ENCODE results near the gene HYDIN.
A peak's percentile ranks its signal among the peaks of the same experiment; 100 is the strongest.
"Not testable (repeated sequence)": the region's sequence is repeated elsewhere in the genome, so short reads cannot be mapped to it uniquely, and the experiment has no call there.

Gene HYDIN

DNA sequence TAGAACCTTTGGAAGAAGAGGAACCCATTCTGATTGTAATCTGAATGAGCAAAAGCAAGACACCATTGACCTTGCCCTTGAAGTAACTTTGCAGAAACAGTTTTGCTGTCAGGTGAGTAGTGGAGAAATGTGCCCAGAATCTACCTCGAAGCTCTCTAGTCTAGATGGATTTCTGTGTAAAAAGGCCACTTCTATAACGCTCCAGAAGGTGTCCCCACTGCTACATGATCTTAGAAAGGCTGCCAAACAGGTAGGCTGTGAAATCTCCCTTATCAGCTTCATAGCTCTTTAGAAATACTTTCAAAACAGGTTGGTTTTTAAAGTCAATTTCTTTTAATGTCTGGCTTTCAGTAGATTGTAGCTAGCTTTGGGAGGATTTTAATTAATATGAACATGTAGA lies 230.8 kb downstream of the HYDIN start:
- not testable (repeated sequence) for H3K4me3 ChIP-seq (ENCODE audit: low read depth, low read length)
- DNase-seq (ENCODE audit: low read depth) = peak; percentile 19

GRCh38 chr16:70995799-70996198 lies 234.7 kb downstream of the HYDIN start:
- not testable (repeated sequence) for DNase-seq (ENCODE audit: low read depth); H3K4me3 ChIP-seq (ENCODE audit: low read depth, low read length)

More for the DNA sequence above, 230.8 kb downstream of the HYDIN start:
- peak; percentile 49 for TF ChIP-seq CTCF (IDR thresholded peaks at IDR 0.05; ENCODE audit: control insufficient read depth, extremely low read depth, insufficient read depth)

DNA sequence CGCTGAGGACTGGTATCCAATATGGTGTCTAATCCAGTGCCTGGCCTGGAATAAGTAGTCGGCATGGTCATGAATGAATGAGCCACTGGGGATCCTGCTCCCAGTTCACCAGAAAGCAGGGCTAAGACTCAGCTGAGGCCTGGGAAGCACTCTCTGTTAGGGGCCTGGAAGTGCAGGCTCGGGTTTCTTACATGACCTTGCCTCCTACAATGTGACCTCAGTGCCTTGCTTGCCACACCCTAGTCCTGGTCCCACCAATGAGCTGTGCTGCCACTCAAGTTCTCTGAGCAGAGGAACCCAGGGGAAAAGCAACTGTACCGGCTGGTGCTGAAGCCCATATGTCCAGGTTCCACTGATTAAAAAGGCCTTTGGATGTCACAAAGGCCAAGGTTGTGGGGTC lies 238.0 kb downstream of the HYDIN start:
- DNase-seq (ENCODE audit: low read depth); H3K4me3 ChIP-seq (ENCODE audit: low read depth, low read length): not testable (repeated sequence)

GRCh38 chr16:70987019-70987715 lies 243.4 kb downstream of the HYDIN start:
- H3K4me3 ChIP-seq (ENCODE audit: low read depth, low read length); DNase-seq (ENCODE audit: low read depth): not testable (repeated sequence)

- H3K4me3 ChIP-seq (ENCODE audit: low read depth, low read length); DNase-seq (ENCODE audit: low read depth): not testable (repeated sequence)
Measured at GRCh38 chr16:70984675-70985074, 245.8 kb downstream of the HYDIN start.

- not testable (repeated sequence) for H3K4me3 ChIP-seq (ENCODE audit: low read depth, low read length); DNase-seq (ENCODE audit: low read depth)
Measured at GRCh38 chr16:70968332-70968731, 262.2 kb downstream of the HYDIN start.

GRCh38 chr16:70960169-70960568 lies 270.4 kb downstream of the HYDIN start:
- peak; percentile 63 for DNase-seq (ENCODE audit: low read depth)

DNA sequence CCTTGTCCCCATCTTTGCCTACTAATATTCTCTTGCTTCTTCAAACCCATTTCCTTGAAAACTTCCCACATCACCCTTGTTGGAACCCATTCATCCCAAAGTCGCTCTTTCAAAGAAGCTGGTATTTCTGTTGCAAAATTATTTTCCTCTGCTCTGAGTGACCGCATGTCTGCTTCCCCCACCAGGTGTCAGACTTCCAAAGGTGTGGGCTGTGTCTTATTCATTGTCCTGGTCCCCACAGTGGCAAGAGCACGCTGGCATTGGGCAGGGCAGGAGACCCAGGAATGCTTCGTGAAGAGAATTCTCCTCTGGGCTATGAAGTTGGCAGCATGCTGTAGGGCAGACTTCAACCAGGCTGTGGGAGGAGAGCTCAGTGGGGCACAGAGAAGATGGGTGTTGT lies 275.6 kb downstream of the HYDIN start:
- 0 out of 2 replicates have a peak, but pooled peaks have one; percentile 8 for TF ChIP-seq CTCF (IDR thresholded peaks at IDR 0.05; ENCODE audit: control insufficient read depth, extremely low read depth, insufficient read depth)
- not testable (repeated sequence) for DNase-seq (ENCODE audit: low read depth); H3K4me3 ChIP-seq (ENCODE audit: low read depth, low read length)

More at GRCh38 chr16:70960169-70960568, 270.4 kb downstream of the HYDIN start:
- H3K4me3 ChIP-seq (ENCODE audit: low read depth, low read length) = not testable (repeated sequence)

DNA sequence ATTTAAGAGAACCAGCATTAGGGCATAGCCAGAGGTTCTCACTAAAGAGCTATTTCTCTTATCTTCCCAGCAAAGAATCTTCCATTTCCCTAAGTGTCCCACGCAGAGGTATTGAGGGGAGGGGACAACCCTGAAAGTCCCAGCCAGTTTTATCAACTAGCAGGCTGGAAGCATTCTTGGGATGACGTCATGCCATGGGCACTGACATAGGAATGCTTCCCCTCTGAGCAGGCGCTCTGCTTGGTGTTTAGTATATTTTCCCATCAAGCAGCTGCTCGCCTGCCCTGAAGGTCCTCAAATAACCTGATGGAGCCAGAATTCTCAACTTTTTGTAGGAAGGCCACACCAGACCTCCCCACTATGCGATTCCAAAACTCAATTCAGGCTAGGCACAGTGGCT lies 276.7 kb downstream of the HYDIN start:
- not testable (repeated sequence) for DNase-seq (ENCODE audit: low read depth); H3K4me3 ChIP-seq (ENCODE audit: low read depth, low read length)

GRCh38 chr16:70943551-70943950 lies 287.0 kb downstream of the HYDIN start:
- not testable (repeated sequence) for DNase-seq (ENCODE audit: low read depth)

DNA sequence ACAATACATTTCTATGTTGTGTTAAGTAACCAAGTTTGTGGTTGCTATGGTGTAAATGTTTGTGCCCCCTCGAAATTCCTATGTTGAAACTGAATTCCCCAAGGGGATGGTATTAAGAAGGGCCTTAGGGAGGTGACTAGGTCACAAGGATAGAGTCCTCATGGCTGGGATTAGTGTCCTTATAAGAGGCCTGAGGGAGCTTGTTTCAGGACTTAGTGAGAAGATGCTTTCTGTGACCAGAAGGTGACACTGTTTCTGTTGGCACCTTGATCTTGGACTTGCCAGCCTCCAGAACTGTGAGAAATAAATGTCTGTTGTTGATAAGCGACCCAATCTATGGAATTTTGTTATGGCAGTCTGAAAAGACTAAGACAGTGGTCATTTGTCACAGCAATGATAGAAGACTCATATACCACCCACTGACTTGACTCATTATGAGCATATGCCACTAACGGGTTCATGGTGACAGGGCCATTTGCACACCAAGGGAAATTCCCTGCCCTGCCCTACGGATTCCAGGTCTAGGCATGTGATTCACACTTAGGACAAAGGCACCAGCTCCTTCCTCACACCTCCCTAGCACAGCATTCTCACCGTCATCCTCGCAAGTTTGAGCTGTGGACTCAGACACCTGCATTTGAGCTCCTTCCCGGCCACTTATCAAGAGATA lies 290.7 kb downstream of the HYDIN start:
- DNase-seq (ENCODE audit: low read depth); H3K4me3 ChIP-seq (ENCODE audit: low read depth, low read length): not testable (repeated sequence)

More at GRCh38 chr16:70943551-70943950, 287.0 kb downstream of the HYDIN start:
- not testable (repeated sequence) for H3K4me3 ChIP-seq (ENCODE audit: low read depth, low read length)

DNA sequence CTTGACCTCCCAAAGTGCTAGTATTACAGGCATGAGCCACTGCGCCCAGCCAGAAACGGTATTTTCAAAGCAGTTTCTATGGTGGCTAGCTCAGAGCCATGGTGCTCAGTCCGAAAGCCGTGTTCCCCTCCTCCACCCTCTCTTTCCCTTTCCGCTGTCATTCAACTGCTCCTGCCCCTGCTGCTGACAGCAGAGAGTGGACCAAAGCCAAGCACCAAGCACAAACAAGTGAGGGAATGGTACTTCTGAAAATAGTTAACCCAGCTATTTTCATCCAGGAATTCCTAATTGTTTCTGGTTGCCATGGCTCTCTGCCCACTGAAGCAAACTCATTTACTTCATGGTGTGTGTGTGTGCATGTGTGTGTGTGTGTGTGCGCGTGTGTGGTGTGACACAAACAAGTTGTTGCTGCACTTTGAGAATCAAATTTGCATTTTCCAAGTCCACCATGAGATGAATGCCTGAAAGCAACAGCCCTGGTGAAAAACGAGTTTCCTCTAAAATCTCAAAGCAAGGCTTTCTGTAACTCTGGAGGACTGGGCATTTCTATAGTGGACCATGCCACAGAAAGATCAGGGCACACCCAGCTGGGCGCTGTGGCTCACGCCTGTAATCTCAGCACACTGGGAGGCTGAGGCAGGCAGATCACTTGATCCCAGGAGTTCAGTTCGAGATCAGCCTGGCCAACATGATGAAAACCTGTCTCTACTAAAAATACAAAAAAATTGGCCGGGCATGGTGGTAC lies 293.6 kb downstream of the HYDIN start:
- not testable (repeated sequence) for H3K4me3 ChIP-seq (ENCODE audit: low read depth, low read length); DNase-seq (ENCODE audit: low read depth)

- not testable (repeated sequence) for H3K4me3 ChIP-seq (ENCODE audit: low read depth, low read length); DNase-seq (ENCODE audit: low read depth)
Measured at GRCh38 chr16:70935325-70935724, 295.2 kb downstream of the HYDIN start.

DNA sequence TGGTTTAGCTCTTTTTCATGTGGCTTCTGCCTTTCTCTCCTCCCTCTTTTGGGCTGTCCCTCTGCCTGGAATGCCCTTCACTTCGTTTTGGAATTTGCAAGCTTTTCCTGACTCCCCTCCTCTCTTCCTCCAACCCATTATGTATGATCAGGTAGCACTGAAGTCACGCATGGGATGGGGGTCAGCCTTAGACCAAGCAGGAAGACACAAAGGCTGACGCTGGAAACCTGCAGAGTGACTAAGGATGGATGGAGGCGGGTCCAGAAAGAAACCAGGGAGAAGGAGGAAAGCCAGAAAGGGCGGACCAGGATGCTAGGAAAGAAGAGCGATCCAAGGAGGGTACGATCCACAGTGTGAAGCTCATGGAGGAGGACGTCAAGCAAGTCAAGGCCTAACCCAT lies 296.8 kb downstream of the HYDIN start:
- DNase-seq (ENCODE audit: low read depth); H3K4me3 ChIP-seq (ENCODE audit: low read depth, low read length): not testable (repeated sequence)

DNA sequence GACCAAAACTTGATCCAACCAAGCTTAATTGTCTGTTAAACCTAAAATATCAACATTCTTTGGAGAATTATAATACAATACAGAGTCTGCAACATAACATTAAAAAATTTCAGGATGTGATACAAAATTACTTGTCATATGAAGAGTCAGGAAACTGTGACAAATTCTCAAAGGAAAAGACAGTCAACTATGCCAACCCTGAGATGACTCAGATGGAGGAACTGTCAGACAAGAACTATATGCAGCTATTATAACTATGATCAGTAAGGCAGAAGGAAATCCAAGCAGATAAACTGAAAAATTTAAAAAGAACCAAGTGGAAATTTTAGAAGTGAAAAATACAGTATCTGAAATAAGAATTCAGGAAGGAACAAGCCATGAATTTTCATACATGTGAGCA lies 299.8 kb downstream of the HYDIN start:
- not testable (repeated sequence) for DNase-seq (ENCODE audit: low read depth); H3K4me3 ChIP-seq (ENCODE audit: low read depth, low read length)

GRCh38 chr16:70922164-70922563 lies 308.4 kb downstream of the HYDIN start:
- peak; percentile 59 for DNase-seq (ENCODE audit: low read depth)
- H3K4me3 ChIP-seq (ENCODE audit: low read depth, low read length) = not testable (repeated sequence)

DNA sequence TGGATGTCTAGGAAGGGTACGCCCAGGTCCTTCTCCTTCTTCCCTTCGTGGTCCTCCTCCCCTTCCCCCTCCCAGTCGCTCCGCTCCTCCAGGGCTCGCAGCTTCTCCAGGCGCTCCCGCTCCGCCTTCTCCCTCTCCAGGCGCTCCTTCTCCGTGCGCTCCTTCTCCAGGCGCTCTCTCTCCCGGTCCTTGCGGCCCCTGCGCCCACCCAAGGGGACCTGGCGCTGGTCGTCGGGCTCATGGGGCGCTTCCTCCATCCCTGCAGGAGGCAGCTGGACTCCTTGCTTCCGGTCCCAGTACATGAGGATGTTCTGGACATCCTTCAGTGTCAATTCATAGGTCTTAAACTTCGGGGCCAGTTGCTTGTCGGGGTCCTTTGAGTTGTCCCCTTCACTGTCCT lies 309.9 kb downstream of the HYDIN start:
- H3K4me3 ChIP-seq (ENCODE audit: low read depth, low read length); DNase-seq (ENCODE audit: low read depth): not testable (repeated sequence)

Data from LNCaP clone FGC (cell line).